ENCODE data around the gene WFDC8.

DNA sequence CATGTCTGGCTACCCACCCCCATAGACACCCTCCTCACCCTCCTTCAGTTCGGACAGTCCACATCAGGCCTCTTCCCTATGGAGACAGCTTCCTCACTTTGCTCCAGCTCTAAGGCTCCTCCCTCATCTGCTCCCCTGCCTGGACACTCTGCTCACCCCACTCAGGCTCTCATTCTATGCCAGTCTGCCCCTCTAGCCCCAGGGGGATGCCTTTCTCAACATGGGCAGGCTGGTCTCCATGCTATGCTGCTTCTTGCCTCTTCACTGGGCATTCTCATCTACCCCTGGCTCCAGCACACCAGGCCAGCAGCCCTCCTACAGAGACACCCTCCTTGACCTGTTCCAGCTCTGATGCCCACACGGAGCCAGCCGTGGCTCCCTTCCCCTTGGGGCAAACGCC lies at the start of gene WFDC8:
- TF ChIP-seq POLR2A (IDR thresholded peaks at IDR 0.05) = no peak
- TF ChIP-seq, protein P1, sequence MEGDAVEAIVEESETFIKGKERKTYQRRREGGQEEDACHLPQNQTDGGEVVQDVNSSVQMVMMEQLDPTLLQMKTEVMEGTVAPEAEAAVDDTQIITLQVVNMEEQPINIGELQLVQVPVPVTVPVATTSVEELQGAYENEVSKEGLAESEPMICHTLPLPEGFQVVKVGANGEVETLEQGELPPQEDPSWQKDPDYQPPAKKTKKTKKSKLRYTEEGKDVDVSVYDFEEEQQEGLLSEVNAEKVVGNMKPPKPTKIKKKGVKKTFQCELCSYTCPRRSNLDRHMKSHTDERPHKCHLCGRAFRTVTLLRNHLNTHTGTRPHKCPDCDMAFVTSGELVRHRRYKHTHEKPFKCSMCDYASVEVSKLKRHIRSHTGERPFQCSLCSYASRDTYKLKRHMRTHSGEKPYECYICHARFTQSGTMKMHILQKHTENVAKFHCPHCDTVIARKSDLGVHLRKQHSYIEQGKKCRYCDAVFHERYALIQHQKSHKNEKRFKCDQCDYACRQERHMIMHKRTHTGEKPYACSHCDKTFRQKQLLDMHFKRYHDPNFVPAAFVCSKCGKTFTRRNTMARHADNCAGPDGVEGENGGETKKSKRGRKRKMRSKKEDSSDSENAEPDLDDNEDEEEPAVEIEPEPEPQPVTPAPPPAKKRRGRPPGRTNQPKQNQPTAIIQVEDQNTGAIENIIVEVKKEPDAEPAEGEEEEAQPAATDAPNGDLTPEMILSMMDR (IDR thresholded peaks at IDR 0.05) = no peak

All from testis (tissue), 2 donors.